ENCODE results near the gene AOPEP. TPM values are rescaled to one million over a fixed set of nuclear protein-coding genes. Genes with fewer than 3 reads are reported as not detected.

AOPEP gene
- total RNA-seq, 1 donor from 2014 or later: 25.8 TPM

DNA sequence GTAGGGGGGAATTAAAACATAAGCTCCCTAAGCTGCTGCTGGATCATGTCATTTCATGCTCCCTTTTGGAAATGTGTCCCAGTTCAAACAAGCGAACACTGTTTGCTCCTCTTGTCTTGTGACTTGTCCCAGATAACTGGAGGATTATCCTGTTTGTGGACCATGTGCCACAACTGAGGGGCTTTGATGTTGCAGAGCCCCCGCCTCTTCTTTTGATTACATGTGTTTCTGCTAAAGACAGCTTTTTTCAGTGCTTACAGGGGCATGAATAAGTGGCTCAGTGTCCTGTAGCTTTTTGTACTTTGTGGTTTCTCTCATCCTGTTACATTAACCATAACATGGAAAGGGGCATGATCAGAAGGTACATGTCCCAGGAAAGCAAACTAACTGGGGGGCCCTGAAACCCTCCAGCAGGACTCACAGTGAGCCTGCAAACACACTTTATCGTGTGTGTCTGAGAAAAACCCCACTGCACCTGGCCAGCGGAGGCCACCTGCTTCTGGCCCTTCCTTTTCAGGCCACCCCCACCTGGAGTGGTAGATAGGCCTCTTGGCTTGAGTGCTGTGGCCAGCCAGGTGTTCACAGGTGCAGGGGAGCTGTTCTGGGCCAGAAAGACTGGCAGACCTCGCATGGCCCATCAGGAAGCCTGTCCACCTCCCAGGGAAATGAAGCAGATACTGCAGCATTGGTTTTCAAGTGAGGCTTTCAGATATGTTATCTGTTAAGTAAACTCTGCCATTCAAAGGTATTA is 305.4 kb downstream of the AOPEP start:
- no peak overlapping the region for H3K27ac Mint-ChIP-seq (ENCODE audit: unreplicated experiment)
- TF ChIP-seq, protein P1, sequence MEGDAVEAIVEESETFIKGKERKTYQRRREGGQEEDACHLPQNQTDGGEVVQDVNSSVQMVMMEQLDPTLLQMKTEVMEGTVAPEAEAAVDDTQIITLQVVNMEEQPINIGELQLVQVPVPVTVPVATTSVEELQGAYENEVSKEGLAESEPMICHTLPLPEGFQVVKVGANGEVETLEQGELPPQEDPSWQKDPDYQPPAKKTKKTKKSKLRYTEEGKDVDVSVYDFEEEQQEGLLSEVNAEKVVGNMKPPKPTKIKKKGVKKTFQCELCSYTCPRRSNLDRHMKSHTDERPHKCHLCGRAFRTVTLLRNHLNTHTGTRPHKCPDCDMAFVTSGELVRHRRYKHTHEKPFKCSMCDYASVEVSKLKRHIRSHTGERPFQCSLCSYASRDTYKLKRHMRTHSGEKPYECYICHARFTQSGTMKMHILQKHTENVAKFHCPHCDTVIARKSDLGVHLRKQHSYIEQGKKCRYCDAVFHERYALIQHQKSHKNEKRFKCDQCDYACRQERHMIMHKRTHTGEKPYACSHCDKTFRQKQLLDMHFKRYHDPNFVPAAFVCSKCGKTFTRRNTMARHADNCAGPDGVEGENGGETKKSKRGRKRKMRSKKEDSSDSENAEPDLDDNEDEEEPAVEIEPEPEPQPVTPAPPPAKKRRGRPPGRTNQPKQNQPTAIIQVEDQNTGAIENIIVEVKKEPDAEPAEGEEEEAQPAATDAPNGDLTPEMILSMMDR (IDR thresholded peaks at IDR 0.05; ENCODE audit: partially characterized antibody, unreplicated experiment): no peak
- H3K36me3 Mint-ChIP-seq (ENCODE audit: unreplicated experiment): no peaks in the 10 kb centered on the region

DNA sequence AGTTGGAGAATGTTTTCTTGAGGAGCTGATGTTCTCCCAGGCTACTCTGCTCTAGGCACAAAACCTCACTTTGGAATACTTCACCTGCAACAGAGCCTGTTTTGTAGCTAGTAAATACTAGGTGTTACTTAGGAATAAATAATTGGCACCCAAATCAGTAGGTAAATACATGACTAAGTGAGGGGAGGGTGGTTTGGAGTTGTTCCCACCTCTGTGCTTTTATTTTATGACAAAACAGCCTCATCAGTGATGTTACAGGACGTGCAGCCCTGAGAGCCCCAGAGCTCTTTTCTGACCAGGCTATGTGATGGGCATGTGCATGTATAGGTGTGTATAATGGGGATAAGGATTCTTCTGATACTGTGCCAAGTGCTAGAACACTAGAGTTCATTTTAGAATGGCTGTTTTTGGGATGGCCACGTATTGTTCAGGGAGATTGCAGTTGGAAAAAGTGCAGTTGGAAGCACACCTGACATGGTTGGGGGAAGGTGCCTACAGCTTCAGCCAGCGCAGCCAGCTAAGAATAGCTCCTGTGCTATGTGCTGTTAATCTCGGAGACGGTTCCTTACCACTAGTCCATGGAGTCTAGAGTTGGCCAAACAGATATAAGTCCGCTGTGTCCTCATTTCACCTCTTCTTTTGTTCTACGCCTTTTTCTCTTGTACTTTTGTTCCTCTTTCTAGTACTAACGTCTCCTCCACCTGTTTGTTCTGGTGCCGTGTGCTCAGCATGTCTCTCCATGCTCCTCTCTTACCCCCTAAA is 306.3 kb downstream of the AOPEP start:
- peaks cover 2% of the 10 kb centered on the region for H3K27me3 Mint-ChIP-seq (ENCODE audit: unreplicated experiment)
- TF ChIP-seq, protein P1 (IDR thresholded peaks at IDR 0.05; ENCODE audit: partially characterized antibody, unreplicated experiment): no peak
- peaks cover 1% of the 10 kb centered on the region for H3K9me3 Mint-ChIP-seq (ENCODE audit: unreplicated experiment)
- H3K36me3 Mint-ChIP-seq (ENCODE audit: unreplicated experiment): no peaks in the 10 kb centered on the region
- no peak overlapping the region for H3K4me3 Mint-ChIP-seq (ENCODE audit: unreplicated experiment)
- DNase-seq: no peak
- peaks cover 19% of the 10 kb centered on the region for H3K4me1 Mint-ChIP-seq (ENCODE audit: low read depth, unreplicated experiment)
- no peak overlapping the region for H3K27ac Mint-ChIP-seq (ENCODE audit: unreplicated experiment)

More for the DNA sequence above, 305.4 kb downstream of the AOPEP start:
- peaks cover 1% of the 10 kb centered on the region for H3K9me3 Mint-ChIP-seq (ENCODE audit: unreplicated experiment)
- peaks cover 2% of the 10 kb centered on the region for H3K27me3 Mint-ChIP-seq (ENCODE audit: unreplicated experiment)
- H3K4me1 Mint-ChIP-seq (ENCODE audit: low read depth, unreplicated experiment): peaks cover 19% of the 10 kb centered on the region
- no peak overlapping the region for H3K4me3 Mint-ChIP-seq (ENCODE audit: unreplicated experiment)
- no peak for DNase-seq

DNA sequence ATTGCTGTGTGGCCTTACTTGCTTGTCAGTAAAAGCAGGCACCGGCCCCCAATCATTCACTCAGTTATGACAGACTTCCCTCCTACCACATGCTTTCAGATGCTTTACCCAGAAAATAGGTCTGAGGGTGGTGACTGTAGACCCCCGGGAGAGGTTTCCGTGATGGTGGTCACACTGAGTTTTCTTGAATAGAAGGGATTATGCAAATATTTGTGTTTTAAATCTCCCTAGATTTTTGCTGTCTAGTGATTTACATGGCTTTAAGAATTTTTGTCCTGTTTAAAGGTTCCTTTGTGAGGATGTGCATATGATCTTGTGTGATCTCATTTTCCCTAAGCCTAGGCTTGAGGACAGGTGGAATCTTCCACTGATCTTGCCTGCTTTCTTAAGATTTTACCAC is 309.3 kb downstream of the AOPEP start:
- no peaks in the 10 kb centered on the region for H3K36me3 Mint-ChIP-seq (ENCODE audit: unreplicated experiment)
- TF ChIP-seq, protein P1 (IDR thresholded peaks at IDR 0.05; ENCODE audit: partially characterized antibody, unreplicated experiment): no peak
- H3K4me1 Mint-ChIP-seq (ENCODE audit: low read depth, unreplicated experiment): peaks cover 3% of the 10 kb centered on the region

DNA sequence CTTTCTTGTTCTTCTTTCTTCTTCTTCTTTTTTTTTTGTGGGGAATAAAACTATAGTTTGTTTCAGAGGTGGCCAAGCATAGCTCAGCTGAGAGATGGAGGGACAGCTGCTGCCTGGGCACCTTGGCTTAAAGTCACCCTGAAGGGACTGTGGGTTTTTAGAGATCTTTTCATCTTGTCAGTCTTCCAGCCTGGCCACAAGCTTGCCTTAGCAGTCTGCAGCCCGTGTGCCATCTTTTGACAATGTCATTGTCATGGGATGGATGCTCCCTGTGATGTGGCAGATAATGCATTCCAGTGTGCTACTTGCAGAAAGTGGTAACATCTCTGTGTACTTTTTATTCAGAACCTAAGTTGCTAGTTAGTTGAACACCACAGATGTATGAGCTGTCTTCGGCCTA is 310.2 kb downstream of the AOPEP start:
- no peak overlapping the region for H3K27ac Mint-ChIP-seq (ENCODE audit: unreplicated experiment)
- H3K4me1 Mint-ChIP-seq (ENCODE audit: low read depth, unreplicated experiment): no peaks in the 10 kb centered on the region
- H3K27me3 Mint-ChIP-seq (ENCODE audit: unreplicated experiment): peaks cover 2% of the 10 kb centered on the region
- TF ChIP-seq, protein P1 (IDR thresholded peaks at IDR 0.05; ENCODE audit: partially characterized antibody, unreplicated experiment): no peak
- H3K4me3 Mint-ChIP-seq (ENCODE audit: unreplicated experiment): no peak overlapping the region
- no peaks in the 10 kb centered on the region for H3K9me3 Mint-ChIP-seq (ENCODE audit: unreplicated experiment)
- no peaks in the 10 kb centered on the region for H3K36me3 Mint-ChIP-seq (ENCODE audit: unreplicated experiment)
- DNase-seq: no peak

More for the DNA sequence above, 309.3 kb downstream of the AOPEP start:
- H3K4me3 Mint-ChIP-seq (ENCODE audit: unreplicated experiment): no peak overlapping the region
- no peaks in the 10 kb centered on the region for H3K9me3 Mint-ChIP-seq (ENCODE audit: unreplicated experiment)
- no peak overlapping the region for H3K27ac Mint-ChIP-seq (ENCODE audit: unreplicated experiment)
- no peak for DNase-seq
- no peaks in the 10 kb centered on the region for H3K27me3 Mint-ChIP-seq (ENCODE audit: unreplicated experiment)
